K562 (cell line): Measurements from ENCODE around the gene DGUOK. TPM values are rescaled to one million over a fixed set of nuclear protein-coding genes. Genes with fewer than 3 reads are reported as not detected.
A peak's percentile ranks its signal among the peaks of the same experiment; 100 is the strongest.

ENCODE experiments used
- ATF6 ChIP-seq: sonication (generic); formaldehyde crosslinking; IDR thresholded peaks from 2 replicates; pipeline ENCODE4 v1.4.0; 2020; ENCODE audit warnings: mild to moderate bottlenecking, missing genetic modification reagents
- CREB3 ChIP-seq: fragments of 450-650 bp; conservative IDR thresholded peaks from 2 replicates; pipeline ENCODE4 v1.6.1; 2016; ENCODE audit warnings: missing genetic modification characterization, low read depth, mild to moderate bottlenecking, missing compliant biosample characterization, moderate library complexity
- CTCF ChIP-seq, 3 experiments: IDR thresholded peaks in 2 of 3; conservative IDR thresholded peaks in 1 of 3; 2 replicates each; pipeline ENCODE4 v1.5.1; 2011 to 2012; ENCODE audit warnings: low read length in 3 of 3, mild to moderate bottlenecking in 3 of 3, control low read depth in 2 of 3, improper control_type of control experiment in 1 of 3, inconsistent platforms in 1 of 3, low read depth in 1 of 3, mixed read lengths in 1 of 3, moderate library complexity in 1 of 3; ENCODE audit not compliant: insufficient read depth in 2 of 3
- E2F4 ChIP-seq: sonication (generic); formaldehyde crosslinking; IDR thresholded peaks from 2 replicates; pipeline ENCODE4 v1.8.0; 2022; ENCODE audit warnings: mild to moderate bottlenecking, low read depth, missing genetic modification reagents
- GTF2B ChIP-seq: IDR thresholded peaks from 2 replicates; pipeline ENCODE4 v1.6.1; 2011; ENCODE audit not compliant: insufficient read length; ENCODE audit errors: extremely low read depth
- HDAC3 ChIP-seq: fragments of 450-650 bp; IDR thresholded peaks from 2 replicates; pipeline ENCODE4 v1.6.1; 2018; ENCODE audit warnings: borderline replicate concordance, mild to moderate bottlenecking, moderate library complexity; ENCODE audit not compliant: partially characterized antibody
- MAFG ChIP-seq: fragments of 450-650 bp; conservative IDR thresholded peaks from 2 replicates; pipeline ENCODE4 v1.6.1; 2016; ENCODE audit warnings: missing genetic modification characterization, missing compliant biosample characterization
- PATZ1 ChIP-seq: fragments of 250-450 bp; sonication (Bioruptor Pico); IDR thresholded peaks from 2 replicates; pipeline ENCODE4 v1.5.0; 2020; ENCODE audit warnings: mild to moderate bottlenecking, borderline replicate concordance
- PHF8 ChIP-seq: fragments of 200-600 bp; sonication (generic); IDR thresholded peaks from 2 replicates; pipeline ENCODE4 v1.6.1; 2012; ENCODE audit warnings: mixed run types, mild to moderate bottlenecking, inconsistent platforms, low read length, moderate library complexity, borderline replicate concordance
- RAD21 ChIP-seq, 2 experiments: fragments of 250-450 bp in 1 of 2; fragments of 450-650 bp in 1 of 2; sonication (Bioruptor Pico) in 1 of 2; formaldehyde crosslinking in 1 of 2; IDR thresholded peaks in 1 of 2; conservative IDR thresholded peaks in 1 of 2; 2 replicates each; pipeline versions ENCODE4 v1.4.0 to v1.8.0; 2020 to 2022; ENCODE audit warnings: mild to moderate bottlenecking in 2 of 2, moderate library complexity in 1 of 2
- ZBTB49 ChIP-seq: sonication (generic); formaldehyde crosslinking; IDR thresholded peaks from 2 replicates; pipeline ENCODE4 v1.8.0; 2022; ENCODE audit warnings: missing genetic modification reagents, mild to moderate bottlenecking, borderline replicate concordance
- polyA plus RNA-seq, 8 experiments: library from polyadenylated mRNA; depleted of rRNA in 4 of 8; stranded (reverse) in 5 of 8; unstranded in 3 of 8; fragments of >200 nt; fragmentation: Nextera tagmentation in 2 of 8; fragmentation: Illumina TruSeq in 1 of 8; extraction: Ambion mirVana in 2 of 8; extraction: Trizol in 1 of 8; gene quantifications; 2 replicates each; pipeline versions ENCODE4 v1.2.1 to v1.2.3, GENCODE V29; 2011 to 2014; ENCODE audit warnings: inconsistent platforms in 1 of 8, missing spikeins in 1 of 8
- total RNA-seq, 7 experiments: library from RNA; depleted of rRNA in 6 of 7; stranded (reverse); fragments of >200 nt in 6 of 7; fragmentation: Illumina TruSeq in 2 of 7; extraction: Trizol in 2 of 7; gene quantifications; 2 replicates each; pipeline versions ENCODE4 v1.2.1 to v1.2.3, GENCODE V29; 2011 to 2021; ENCODE audit warnings: low replicate concordance in 1 of 7

Gene DGUOK
- total and polyA plus RNA-seq, 9 of the 15 experiments (the other 6 are each of a cell fraction or from before 2014, with no cell fraction given) = 67.0 to 288 (median 126) TPM

GRCh38 chr2:73981081-73982001, 54.7 kb downstream of the DGUOK start (continued):
- TF ChIP-seq PATZ1 (CRISPR knock-in tag) = no peak
- TF ChIP-seq CREB3 (tag) = no peak
- 0 out of 6 replicates have a peak, but pooled peaks of 1 of the 3 experiments have one; percentile 7 for TF ChIP-seq CTCF (IDR thresholded peaks at IDR 0.05 in 2 of 3, conservative IDR thresholded peaks at IDR 0.05 in 1 of 3; ENCODE audit: insufficient read depth in 2 of 3, low read depth in 1 of 3, low read length in 3 of 3)
- peak; percentile 63; the same call in 1 of the 2 replicates for TF ChIP-seq PHF8
- no peak; a peak in 1 of 4 replicates for TF ChIP-seq RAD21 (CRISPR knock-in tag; conservative IDR thresholded peaks at IDR 0.05 in 1 of 2, IDR thresholded peaks at IDR 0.05 in 1 of 2)
- no peak for TF ChIP-seq MAFG (tag)
- TF ChIP-seq HDAC3 = peak; percentile 70
- no peak for TF ChIP-seq E2F4
- TF ChIP-seq ZBTB49 = no peak
- no peak for TF ChIP-seq GTF2B
- TF ChIP-seq ATF6 = 0 out of 2 replicates have a peak, but pooled peaks have one; percentile 11
